DOHH2 (cell line): ENCODE data around the gene CDH12.
"Not testable (repeated sequence)": the region's sequence is repeated elsewhere in the genome, so short reads cannot be mapped to it uniquely, and the experiment has no call there.

Experiments
- CTCF ChIP-seq: fragments of 200-600 bp; sonication (generic); IDR thresholded peaks from one replicate; pipeline ENCODE4 v1.5.1; 2014; ENCODE audit warnings: antibody characterized with exemption, mild to moderate bottlenecking, low read depth, low read length; ENCODE audit not compliant: poor library complexity, severe bottlenecking
- EZH2phosphoT487 ChIP-seq: fragments of 200-600 bp; sonication (generic); IDR thresholded peaks from 2 replicates; pipeline ENCODE4 v1.6.1; 2017; ENCODE audit warnings: borderline replicate concordance, mild to moderate bottlenecking, antibody characterized with exemption, low read length, moderate library complexity, mixed read lengths

GRCh38 chr5:22139662-22140300, 713.4 kb downstream of the CDH12 start:
- not testable (repeated sequence) for TF ChIP-seq CTCF, EZH2phosphoT487
